Left renal pelvis (tissue), 4 donors: ENCODE results near the gene MTHFSD. TPM values are rescaled to one million over a fixed set of nuclear protein-coding genes. Genes with fewer than 3 reads are reported as not detected.

ENCODE experiments used
- DNase-seq, 4 donors: peaks; one replicate each; pipeline ENCODE4 v3.0.0-alpha.2; 2013; ENCODE audit warnings: low read depth in 4 of 4, low spot score in 3 of 4
- polyA plus RNA-seq, 4 donors: library from polyadenylated mRNA; unstranded; fragments of 120-200 nt; gene quantifications; one replicate each; pipeline ENCODE4 v1.2.1, GENCODE V29; 2013; ENCODE audit not compliant: insufficient read length in 4 of 4

MTHFSD gene
- polyA plus RNA-seq, 4 donors: 20.7 to 30.9 (median 24.8) TPM

DNA sequence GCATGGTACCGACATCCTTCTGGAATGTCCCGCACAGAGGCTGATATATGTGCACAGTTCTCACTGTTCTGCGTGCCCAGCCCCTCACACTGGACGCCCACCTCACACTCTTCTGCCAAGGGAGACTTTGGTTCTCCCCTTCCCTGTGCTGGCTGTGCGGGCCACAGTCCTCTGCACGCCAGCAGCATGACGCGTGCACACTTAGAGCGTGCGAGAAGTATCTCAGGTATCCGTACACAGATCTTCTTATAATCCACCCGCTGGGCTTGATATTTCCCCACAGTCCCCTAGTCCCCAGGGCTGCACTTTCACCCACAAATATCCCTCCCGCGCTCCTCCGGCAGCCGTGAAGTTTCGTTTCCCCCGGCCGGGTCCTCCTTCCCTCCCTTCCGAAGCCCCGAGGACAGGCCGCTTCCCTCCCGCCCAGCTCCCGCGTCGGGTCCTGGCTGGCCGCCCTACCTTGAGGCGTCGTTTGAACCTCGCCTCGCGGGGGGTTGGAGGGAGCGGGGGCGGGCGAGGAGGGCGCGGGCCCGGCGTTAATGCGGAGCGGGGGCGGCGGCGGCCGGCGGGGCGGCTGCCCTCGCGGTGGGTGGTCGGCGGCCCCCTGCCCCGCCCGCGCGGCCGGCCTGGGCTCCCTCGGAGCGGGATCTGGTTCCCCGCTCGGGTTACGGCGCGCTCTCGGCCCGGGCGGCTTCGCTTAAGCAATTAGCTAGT lies 49.7 kb downstream of the MTHFSD start:
- DNase-seq: no peak

DNA sequence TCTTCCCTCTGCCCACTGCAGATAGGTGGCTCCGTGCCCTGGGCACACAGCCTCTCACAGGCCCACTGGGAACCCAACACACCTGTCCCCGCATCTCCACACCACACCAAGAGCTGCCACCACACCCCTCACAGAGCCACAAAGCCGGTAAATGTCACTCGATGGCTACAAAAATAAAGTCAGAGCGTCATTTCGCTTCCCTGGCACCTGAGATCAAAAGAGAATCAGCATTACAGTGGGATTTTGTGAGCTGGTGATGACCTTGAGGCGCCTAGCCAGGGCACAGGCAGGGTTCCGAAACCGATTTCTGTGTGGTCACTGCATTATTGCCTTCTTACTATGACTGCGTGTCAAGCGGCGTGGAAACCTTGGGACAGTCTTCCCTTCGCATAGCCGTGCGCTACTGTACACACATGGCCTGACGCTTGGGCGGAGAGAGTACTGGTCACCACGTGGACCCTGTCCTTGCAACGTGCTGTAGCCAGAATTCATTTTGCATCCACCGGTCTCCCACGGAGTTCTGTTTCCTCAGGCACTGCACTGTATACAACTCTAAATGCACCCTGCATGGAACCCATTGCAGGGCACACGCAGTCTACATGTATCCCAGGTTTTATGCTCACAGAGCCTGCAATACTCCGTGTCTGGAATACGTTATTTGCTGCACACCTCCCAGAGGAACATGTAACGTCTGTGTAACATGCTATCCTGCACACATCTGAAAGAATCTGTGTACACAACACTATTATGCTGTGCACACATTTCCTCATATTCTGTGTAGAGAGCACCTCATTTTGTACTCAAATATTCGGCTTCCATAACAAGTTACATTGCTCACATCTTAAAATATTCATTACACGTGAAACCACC lies 50.5 kb downstream of the MTHFSD start:
- no peak for DNase-seq

DNA sequence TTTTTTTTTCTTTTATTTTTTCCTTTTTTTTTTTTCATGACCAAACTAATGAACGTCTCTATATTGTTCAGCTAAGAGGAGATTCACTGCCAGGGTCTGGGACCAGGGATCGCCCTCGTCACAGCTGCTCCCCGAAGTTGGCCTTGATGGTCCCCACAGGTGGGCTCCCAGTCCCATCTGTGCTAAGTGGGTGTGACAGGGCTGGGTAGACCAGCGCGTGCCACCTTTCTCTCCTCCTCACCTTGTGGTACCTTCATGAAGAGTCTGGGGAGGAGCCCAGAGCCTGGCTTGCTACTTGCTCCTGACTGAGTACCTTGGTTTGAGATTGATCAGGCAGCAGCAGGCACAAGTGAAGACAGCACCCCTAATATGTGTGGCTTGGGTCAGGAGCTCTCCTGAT lies 51.2 kb downstream of the MTHFSD start:
- no peak for DNase-seq

DNA sequence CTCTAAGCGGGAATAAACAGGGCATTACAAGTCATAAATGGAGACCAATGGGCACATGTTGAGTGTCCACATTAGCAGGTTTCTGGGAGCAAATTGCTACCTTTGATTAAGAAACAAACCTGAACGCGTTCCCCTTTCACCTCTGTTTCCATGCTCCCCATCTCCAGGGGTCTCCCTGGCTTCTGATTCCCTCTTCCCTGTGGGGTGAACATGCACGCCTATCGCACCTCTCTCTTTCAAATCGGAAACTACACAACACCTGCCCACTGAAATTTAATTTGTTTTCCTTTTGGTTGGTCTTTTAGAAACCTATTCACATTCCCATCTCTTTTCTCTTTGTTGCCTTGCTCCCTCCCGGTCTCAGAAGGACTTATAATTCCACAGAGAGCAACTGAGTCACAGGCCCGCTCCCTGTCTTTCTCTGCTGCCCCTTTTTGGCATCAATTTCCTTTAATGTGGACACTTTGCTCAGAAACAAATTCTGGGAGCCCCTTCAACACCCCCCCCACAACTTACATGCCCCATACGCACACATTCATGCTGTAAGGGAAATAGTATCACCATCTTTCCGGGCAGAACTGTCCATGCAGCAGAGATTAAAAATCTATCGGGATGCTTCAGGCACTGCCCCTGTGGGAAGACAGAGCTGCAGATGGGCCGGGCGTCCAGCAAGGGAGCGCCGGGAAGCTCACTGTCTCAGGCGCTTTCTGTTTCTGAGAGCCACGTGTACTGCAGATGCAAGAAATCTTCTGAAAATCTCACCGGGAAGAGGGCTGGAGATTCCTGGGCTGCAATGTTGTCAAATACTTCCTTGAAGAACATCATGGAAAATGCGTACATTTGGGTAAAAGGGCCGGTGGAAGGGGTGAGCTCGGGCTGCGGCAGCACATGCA lies 51.9 kb downstream of the MTHFSD start:
- no peak for DNase-seq

- no peak for DNase-seq
Measured at GRCh38 chr16:86501989-86502855, 52.8 kb downstream of the MTHFSD start.

- DNase-seq: no peak
Measured at GRCh38 chr16:86500708-86501510, 54.1 kb downstream of the MTHFSD start.

DNA sequence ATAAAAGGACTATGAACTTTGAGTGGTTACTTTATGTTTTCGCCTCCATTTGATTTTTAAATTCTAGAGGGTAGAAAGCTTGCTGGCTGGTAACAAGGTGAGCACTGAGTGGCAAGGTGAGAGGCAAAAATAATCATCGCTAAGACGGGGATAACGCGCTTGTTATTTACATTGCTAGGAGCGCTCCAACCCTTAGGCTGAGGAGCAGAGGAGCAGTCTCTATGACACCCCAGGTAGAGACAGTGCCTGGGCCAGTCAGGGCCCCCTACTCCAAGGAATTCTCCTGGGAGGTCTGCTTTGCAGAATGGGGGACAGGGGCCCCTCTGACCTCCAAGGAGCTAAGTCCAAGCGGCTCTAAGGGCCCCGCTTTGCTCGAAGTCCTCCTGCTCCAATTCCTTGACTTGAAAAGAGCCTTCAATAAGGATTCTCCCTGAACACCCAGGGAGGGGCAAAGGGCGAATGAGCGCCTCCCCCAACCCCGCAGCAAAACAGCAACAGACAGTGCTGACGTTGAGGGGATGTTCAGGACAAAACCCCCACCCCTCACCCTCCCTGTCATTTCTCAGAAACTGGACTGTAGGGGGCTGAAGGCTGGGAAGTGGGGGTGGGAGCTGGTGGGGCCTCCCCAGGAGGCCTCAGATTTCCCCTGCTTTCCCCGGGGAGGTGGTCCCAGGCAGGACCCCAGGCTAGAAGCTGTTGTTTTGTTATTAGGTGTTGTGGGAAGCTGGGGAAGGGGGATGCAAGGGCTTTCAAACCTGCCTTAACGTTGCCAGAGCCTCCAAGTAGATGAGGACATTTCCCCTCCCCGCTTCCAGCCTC lies 54.9 kb downstream of the MTHFSD start:
- no peak for DNase-seq

DNA sequence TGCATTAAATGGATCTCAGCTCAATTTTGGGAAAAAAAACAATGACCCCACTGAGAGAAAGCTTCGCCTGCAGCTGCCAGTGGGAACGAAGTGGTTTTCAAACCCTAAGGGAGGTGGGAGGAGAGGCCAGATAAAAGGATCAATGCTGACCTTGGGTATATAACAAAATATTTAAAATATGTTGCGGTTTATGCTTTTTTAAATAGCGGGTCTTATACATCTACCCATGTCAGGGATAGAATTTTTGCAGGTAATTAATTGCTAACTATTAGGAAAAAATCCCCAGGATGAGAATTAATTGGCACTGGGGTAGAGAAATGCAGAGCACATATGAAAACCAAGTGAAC lies 55.6 kb downstream of the MTHFSD start:
- DNase-seq: no peak

DNA sequence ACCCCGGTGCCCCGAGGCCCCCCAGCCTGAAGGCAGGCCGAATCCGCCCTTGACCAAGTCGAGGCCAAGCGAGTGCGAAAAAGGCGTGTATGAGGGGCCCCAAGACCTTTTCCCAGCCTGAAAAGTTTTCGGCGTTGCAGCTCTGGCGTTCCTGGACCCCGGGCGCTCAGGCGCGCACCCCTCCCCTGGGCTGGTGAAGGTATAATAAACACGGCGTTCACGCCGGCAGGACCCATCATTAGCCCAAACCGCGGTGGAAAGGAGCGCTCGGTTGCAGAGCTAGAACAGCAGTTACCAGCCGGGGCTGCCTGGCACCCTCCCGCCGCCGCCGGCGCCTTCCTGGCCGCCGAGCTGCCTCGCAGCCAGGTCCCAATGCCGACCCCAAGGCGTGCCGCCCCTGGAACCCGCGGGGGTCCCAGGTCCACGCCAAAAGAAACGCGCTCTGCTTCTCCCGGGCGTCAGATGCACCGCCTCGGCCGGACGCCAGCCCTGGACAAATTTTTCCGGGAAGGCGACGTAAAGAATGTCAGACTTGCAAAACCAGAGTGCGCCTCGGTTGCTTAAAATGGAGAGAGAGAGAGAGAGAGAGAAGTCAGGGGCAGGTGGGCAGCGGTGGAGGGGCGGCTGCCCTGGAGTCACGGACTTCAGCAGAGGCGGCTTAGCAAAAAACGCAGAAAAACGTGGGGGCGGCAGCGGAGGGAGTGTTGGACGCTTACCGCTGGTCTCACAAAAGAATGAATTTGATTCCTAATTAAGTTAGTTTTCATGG lies 56.2 kb downstream of the MTHFSD start:
- DNase-seq: no peak

GRCh38 chr16:86498155-86498670 lies 56.8 kb downstream of the MTHFSD start:
- DNase-seq: no peak

DNA sequence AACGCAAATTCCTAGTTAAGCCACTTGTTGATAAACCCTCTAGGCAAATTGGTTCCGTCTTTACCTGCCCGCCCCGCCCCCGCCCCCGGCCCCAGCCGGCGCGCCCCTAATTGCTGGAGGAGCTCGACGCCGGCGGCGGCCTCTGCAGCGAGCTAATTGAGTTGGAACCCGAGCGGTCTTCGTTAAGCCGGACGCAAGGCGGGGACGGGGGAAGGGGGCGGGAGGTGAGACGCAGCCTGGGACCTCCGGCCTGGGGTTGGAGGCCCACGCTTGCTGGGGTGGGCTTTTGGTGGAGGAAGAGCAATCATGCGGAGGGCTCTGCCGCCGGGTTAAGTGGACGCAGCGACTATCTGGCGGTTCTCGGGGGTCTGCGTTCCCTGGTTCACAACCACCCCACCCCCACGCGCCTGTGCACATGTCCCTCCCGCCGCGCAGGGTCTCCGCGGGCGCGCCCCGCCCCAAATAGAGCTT lies 57.4 kb downstream of the MTHFSD start:
- no peak for DNase-seq

DNA sequence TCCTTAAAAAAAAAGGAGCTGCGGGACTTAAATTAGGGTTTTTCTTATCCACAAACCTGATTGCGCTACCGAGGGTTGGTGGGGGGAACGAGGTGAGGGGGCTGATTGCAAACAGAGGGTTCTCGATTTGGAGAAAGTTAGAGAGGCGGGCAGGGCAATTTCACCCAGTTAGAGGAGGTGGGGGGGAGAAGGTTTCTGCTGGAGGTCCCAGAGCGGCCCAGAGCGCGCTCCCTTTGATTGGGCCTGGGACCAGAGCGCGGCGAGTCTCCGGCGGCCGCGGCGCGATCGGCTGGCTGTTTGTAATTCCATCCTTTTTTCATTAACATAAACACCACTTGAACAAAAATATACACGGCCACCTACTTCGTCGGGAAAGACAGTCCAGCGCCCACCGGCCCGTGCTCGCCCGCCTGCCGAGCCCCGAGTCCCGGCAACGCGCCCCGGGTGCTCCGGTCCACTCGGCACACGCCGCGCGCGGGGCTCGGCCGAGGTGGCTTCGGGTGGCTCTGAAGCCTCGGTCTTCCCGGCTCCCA lies 58.0 kb downstream of the MTHFSD start:
- no peak for DNase-seq

- no peak for DNase-seq
Measured at GRCh38 chr16:86496262-86496928, 58.6 kb downstream of the MTHFSD start.

- no peak for DNase-seq
Measured at GRCh38 chr16:86495756-86496261, 59.2 kb downstream of the MTHFSD start.

- DNase-seq: no peak
Measured at GRCh38 chr16:86495357-86495701, 59.7 kb downstream of the MTHFSD start.

DNA sequence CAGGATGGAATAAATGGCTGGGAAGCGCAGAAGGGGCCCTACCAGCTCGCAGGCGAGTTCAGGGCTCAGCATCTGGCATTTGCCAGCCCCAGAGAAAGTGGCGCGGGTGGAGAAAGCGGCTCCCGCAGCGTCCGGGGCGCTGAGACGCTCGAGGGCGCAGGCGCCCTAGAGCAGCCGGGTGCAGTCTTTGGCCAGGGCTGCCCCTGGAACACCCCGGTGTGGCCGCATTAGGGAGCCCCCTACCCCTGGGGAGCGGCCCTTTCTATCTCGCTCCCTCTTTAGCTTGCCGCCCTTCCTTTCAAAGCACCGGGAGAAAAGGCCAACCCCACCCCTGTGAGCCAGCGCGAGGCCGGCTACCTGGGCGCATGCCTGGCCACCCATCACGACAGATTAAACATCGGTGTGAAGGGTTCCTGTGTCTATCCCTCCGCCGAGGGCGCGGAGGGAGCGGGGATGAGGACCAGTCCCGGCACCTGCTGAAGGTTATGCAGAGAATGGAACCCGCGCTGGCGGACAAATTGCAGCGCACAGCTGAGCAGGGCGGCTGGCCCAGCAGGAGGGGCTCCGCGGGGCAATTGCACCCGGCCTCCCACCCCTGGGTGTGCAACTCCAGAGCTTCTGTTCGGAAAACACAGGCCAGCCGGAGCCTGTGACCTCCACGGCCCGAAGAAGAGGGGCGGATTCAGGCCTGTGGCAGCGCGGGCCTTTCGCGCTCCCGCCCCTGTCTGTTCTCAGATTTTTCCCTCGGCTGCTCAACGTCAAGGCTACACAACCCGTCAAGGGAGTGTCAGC lies 60.3 kb downstream of the MTHFSD start:
- DNase-seq: no peak
